ENCODE results near the gene ZBTB7B.

Gene ZBTB7B

GRCh38 chr1:155002464-155003226, at the start of gene ZBTB7B:
TSS of gene ZBTB7B (plus strand) at chr1:155002802. CDS start at chr1:155014661, 11,859 bp downstream.
- DNase-seq = no peak

GRCh38 chr1:154953611-154954038, 49.0 kb upstream of the ZBTB7B start:
- no peak for DNase-seq

GRCh38 chr1:154954541-154954940, 48.1 kb upstream of the ZBTB7B start:
- no peak for DNase-seq

- peak; percentile 74 for DNase-seq
Measured at GRCh38 chr1:154955039-154955717, 47.4 kb upstream of the ZBTB7B start.

- DNase-seq = peak; percentile 71
Measured at GRCh38 chr1:154955718-154956543, 46.7 kb upstream of the ZBTB7B start, which contains the start of gene PBXIP1. TSS of gene PBXIP1 (minus strand) at chr1:154956099. CDS start at chr1:154953721, 2,378 bp downstream.

GRCh38 chr1:154956544-154956941, 46.1 kb upstream of the ZBTB7B start:
- DNase-seq = no peak

GRCh38 chr1:154957091-154957657, 45.4 kb upstream of the ZBTB7B start:
- DNase-seq = no peak

GRCh38 chr1:154958036-154958435, 44.6 kb upstream of the ZBTB7B start:
- DNase-seq = no peak

GRCh38 chr1:154958681-154959425, 43.7 kb upstream of the ZBTB7B start:
- no peak for DNase-seq

GRCh38 chr1:154959426-154959780, 43.2 kb upstream of the ZBTB7B start:
- no peak for DNase-seq

- DNase-seq = no peak
Measured at GRCh38 chr1:154960446-154961136, 42.0 kb upstream of the ZBTB7B start.

GRCh38 chr1:154961207-154962155, 41.1 kb upstream of the ZBTB7B start, which contains the start of gene PYGO2:
TSS of gene PYGO2 (minus strand) at chr1:154961782. CDS start at chr1:154961576, 206 bp downstream.
- peak; percentile 85 for DNase-seq

GRCh38 chr1:154962156-154962749, 40.3 kb upstream of the ZBTB7B start:
- DNase-seq = no peak

- DNase-seq = no peak
Measured at GRCh38 chr1:154962795-154963330, 39.7 kb upstream of the ZBTB7B start.

GRCh38 chr1:154963643-154964042, 39.0 kb upstream of the ZBTB7B start:
- DNase-seq = no peak

- DNase-seq = no peak
Measured at GRCh38 chr1:154964359-154964758, 38.2 kb upstream of the ZBTB7B start.

- DNase-seq = no peak
Measured at GRCh38 chr1:154966111-154966510, 36.5 kb upstream of the ZBTB7B start.

GRCh38 chr1:154967331-154967950, 35.2 kb upstream of the ZBTB7B start:
- no peak for DNase-seq

GRCh38 chr1:154968731-154969130, 33.9 kb upstream of the ZBTB7B start:
- no peak for DNase-seq

All from activated CD4-positive, CD25-positive, alpha-beta regulatory T cell treated with anti-CD3 and anti-CD28 coated beads, Interleukin-2, amount 50 U/mL, for 72 hours (primary cell).